ENCODE measurements around the gene NANOS3. TPM values are rescaled to one million over a fixed set of nuclear protein-coding genes. Genes with fewer than 3 reads are reported as not detected.

The NANOS3 gene
- total and polyA plus RNA-seq, 9 of the 15 experiments (the other 6 are each of a cell fraction or from before 2014, with no cell fraction given): not detected

- TF ChIP-seq ZNF445 (CRISPR knock-in tag; IDR thresholded peaks at IDR 0.05; ENCODE audit: low read depth): no peak
- no peak for TF ChIP-seq NR0B1 (IDR thresholded peaks at IDR 0.05; ENCODE audit: partially characterized antibody)
- no peak; the same call in 1 of the 2 replicates for TF ChIP-seq MTA2 (IDR thresholded peaks at IDR 0.05; ENCODE audit: low read depth)
- peak; percentile 72; the same call in 1 of the 2 replicates for TF ChIP-seq BRD4 (IDR thresholded peaks at IDR 0.05)
- no peak for TF ChIP-seq MAFK (IDR thresholded peaks at IDR 0.05; ENCODE audit: low read length)
- TF ChIP-seq KLF13 (tag; IDR thresholded peaks at IDR 0.05; ENCODE audit: borderline replicate concordance, low read depth): no peak
- TF ChIP-seq ZNF57 (CRISPR knock-in tag; IDR thresholded peaks at IDR 0.05): no peak
- TF ChIP-seq MECOM (CRISPR knock-in tag; IDR thresholded peaks at IDR 0.05): peak; percentile 49; the same call in 1 of the 2 replicates
- no peak for TF ChIP-seq KHSRP (IDR thresholded peaks at IDR 0.05)
- TF ChIP-seq ELK1 (CRISPR knock-in tag; IDR thresholded peaks at IDR 0.05): no peak
- TF ChIP-seq XRCC5 (IDR thresholded peaks at IDR 0.05; ENCODE audit: low read depth, low read length): peak; percentile 21; the same call in 1 of the 2 replicates
- no peak for TF ChIP-seq HOMEZ (CRISPR knock-in tag; IDR thresholded peaks at IDR 0.05)
- 0 out of 2 replicates have a peak, but pooled peaks have one; percentile 56 for TF ChIP-seq ZNF76 (CRISPR knock-in tag; IDR thresholded peaks at IDR 0.05; ENCODE audit: borderline replicate concordance)
- peak; percentile 70 for TF ChIP-seq CREB1 (IDR thresholded peaks at IDR 0.05)
- peak; percentile 81 for TF ChIP-seq CREB1 (CRISPR knock-in tag; IDR thresholded peaks at IDR 0.05)
- no peak for TF ChIP-seq C11orf30 (IDR thresholded peaks at IDR 0.05; ENCODE audit: low read depth)
- no peak for TF ChIP-seq ZNF518B (CRISPR knock-in tag; IDR thresholded peaks at IDR 0.05)
- peak; percentile 7 for TF ChIP-seq CHD2 (IDR thresholded peaks at IDR 0.05; ENCODE audit: low read depth, low read length)
- TF ChIP-seq TAF7 (tag; IDR thresholded peaks at IDR 0.05): no peak
- TF ChIP-seq ZNF140 (CRISPR knock-in tag; IDR thresholded peaks at IDR 0.05): no peak
- TF ChIP-seq CBX5 (IDR thresholded peaks at IDR 0.05; ENCODE audit: borderline replicate concordance, low read depth): no peak
Observed at GRCh38 chr19:13846557-13847406, 30.2 kb upstream of the NANOS3 start (continued).
